Suppressor macrophage treated with lipopolysaccharide for 1 hour (primary cell): ENCODE data around the gene DGKK.

Experiments
- DNase-seq, 3 donors: peaks; one replicate each; pipeline ENCODE4 v3.0.0-alpha.2; 2020 to 2022

The DGKK gene, protein sequence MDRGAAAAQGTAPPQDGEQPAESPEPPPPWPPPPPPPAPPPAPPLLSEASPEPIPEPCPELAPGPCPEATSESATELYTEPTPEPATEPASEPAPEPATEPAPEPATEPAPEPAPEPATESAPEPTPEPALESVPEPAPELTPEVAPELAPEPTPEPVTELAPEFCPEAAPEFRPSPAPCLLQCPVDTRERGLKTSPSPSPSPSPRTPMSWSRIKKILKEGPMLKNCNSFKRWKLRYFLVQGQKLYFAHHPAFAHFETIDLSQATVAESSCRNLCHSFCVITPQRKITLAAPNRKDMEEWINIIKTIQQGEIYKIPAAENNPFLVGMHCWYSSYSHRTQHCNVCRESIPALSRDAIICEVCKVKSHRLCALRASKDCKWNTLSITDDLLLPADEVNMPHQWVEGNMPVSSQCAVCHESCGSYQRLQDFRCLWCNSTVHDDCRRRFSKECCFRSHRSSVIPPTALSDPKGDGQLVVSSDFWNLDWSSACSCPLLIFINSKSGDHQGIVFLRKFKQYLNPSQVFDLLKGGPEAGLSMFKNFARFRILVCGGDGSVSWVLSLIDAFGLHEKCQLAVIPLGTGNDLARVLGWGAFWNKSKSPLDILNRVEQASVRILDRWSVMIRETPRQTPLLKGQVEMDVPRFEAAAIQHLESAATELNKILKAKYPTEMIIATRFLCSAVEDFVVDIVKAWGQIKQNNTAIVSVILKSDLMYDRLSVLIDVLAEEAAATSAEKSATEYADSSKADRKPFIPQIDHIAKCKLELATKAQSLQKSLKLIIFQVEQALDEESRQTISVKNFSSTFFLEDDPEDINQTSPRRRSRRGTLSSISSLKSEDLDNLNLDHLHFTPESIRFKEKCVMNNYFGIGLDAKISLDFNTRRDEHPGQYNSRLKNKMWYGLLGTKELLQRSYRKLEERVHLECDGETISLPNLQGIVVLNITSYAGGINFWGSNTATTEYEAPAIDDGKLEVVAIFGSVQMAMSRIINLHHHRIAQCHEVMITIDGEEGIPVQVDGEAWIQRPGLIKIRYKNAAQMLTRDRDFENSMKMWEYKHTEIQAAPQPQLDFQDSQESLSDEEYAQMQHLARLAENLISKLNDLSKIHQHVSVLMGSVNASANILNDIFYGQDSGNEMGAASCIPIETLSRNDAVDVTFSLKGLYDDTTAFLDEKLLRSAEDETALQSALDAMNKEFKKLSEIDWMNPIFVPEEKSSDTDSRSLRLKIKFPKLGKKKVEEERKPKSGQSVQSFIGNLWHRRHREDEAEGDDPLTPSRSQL

GRCh38 chrX:50470103-50471031 lies at the start of gene DGKK:
TSS of gene DGKK (minus strand) at chrX:50470825. CDS start at chrX:50470678, 147 bp downstream.
- DNase-seq: no peak

GRCh38 chrX:50514811-50515210 lies 44.2 kb upstream of the DGKK start:
- DNase-seq: no peak

DNA sequence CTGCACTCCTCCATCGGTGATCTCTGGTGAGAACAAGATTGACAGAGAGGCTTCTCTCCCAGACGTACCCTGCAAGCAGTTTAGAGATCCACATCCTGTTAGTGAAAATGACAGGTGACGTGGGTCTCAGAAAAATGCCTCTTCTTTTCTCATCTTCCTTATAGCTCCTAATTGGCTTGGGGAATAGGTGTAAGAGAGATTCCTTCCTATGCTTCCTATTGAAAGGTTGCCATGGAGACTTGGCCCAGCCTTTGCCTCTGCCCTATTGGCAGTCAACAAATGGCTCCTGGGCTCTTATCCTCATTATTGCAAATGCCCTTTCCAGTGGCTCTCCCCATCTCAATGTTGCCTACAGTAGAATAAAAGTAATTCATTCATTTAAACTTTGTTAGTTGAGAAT lies 26.5 kb upstream of the DGKK start:
- DNase-seq: no peak

DNA sequence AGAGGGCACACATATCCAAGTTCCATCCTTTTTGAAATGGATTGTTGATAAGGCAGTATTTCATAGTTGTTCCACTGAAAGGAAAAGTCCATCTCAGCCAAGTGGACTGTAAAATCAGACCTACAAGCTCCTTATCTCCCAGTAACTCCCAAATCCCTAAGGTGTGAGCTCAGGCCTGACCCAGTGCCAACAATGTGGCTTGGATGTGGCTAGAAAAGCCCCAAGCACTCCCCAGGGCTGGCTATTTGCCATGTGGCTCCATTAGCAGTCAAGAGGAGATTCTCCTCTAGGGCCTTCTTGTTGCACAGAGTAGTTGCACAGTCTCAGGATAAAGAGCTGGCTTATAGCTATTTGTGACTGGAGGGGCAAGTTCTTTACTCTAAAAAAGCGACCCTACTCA lies 25.0 kb upstream of the DGKK start:
- DNase-seq: no peak

- DNase-seq: no peak
These were observed 22.1 kb upstream of the DGKK start for GRCh38 chrX:50492720-50493119.

DNA sequence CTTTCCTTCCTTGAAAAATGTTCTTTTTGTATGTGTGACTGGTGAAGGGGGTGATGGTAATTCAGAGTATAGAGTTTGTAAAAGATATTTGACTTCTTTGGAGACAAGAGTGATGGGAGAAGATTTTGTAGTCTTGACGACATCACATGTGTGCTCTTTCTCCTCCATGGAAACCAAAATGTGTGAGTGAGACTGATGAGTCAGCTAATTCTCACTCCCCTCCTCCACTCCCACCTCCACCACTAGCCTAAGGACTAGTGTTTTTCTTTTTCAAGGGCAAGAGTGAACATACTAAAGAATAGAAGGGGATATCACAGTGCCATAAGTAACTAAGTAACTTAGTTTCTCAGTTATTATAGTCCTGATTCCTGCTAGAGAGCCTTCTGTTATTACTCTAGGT lies 14.0 kb upstream of the DGKK start:
- no peak for DNase-seq

DNA sequence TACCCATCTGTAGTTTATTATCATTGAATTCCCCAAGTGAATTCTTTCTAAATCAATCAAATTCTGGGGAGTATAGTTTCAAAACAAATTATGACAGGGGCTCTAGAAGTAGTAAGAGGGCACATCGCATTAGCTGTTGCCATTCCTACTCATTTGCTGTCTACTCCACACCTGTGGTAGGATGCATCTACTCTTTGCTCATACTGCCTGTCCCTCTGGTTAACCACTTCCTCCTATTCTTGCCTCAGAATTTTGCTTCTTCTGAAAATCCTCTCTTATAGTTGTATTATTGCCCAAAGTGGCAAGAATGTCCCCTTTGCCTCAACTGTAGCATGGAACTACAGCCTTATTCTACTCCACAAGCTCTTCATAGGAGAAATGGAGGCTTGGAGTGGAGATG lies 12.7 kb upstream of the DGKK start:
- no peak for DNase-seq

DNA sequence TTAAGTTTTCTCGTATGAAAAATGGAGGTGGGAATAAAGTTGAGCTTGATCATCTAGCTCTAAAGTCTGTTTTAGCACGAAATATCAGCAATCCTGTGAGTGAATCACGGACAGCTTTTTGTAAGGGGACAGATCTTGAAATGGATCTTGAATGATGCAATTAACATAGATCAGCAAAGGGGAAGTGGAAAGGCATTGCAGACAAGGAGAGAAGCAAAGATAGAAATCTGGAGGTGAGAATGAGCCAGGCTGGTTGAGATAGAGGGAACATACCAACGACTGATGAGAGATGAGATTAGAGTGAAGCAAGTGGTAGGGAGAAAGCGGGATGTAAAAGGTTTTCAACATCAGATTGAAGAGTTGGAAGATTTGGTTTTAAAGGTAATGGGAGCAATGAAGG lies 4.6 kb upstream of the DGKK start:
- no peak for DNase-seq

GRCh38 chrX:50471390-50471789 lies 765 bp upstream of the DGKK start:
- no peak for DNase-seq

DNA sequence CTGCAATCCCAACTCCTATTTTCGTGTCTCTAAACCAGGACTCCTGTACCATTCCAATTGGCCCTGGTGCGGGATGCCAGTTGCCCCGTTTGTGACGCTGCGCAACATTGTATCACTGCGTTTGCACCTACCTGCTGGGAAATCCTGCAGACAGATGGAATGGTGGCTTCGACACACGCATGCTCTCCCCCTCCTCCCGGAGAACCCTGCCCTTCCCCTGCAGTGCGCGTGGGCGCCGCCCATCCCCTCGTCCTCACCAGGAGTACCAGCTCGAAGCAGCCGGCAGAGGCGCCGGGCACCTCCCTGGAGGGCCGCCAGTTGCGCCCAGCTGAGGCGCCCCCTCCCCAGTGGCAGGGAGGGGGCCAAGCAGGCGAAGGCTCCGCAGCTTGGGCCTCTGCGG lies 1.4 kb downstream of the DGKK start:
- no peak for DNase-seq

- no peak for DNase-seq
These were observed 11.0 kb downstream of the DGKK start for GRCh38 chrX:50459615-50460014.

DNA sequence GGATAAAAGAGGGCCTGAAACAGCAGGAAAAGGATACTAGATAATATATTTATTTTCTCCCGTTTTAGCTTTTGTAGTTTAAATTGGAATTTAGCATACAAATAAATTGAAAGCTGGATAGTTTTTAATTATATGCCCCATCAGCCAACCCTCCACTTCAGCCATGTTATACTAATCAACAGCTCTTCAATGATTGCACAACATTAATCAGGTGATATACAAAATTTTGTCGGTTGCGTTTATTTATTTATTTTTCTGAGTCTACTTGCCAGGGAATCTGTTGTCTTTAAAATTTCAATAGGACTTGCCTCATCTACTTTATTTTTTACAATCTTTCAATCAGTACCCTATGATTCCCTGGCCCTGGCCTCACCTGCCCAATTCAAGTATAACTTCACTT lies 12.1 kb downstream of the DGKK start:
- DNase-seq: no peak

GRCh38 chrX:50456712-50457484 lies 13.7 kb downstream of the DGKK start:
- peak; percentile 3 to 42 (median 21) for DNase-seq

DNA sequence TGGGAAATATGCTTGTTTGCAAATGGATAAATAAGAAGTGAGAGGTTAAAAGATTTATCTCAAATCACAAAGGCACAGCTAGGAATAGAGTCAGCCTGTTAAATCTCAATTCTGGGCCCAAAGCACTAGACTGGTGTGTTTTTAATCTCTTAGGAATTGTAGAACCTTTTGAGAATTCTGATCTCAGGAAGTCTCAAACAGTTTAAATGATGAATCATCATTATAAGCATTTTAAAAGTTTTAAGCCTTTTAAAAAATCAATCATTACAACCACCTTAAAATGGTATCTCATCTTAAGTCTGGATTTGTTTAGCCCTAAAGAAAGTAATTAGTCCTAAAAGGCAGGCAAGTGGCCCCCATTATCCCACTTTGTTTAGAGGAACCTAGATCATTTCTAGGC lies 17.8 kb downstream of the DGKK start:
- no peak for DNase-seq

DNA sequence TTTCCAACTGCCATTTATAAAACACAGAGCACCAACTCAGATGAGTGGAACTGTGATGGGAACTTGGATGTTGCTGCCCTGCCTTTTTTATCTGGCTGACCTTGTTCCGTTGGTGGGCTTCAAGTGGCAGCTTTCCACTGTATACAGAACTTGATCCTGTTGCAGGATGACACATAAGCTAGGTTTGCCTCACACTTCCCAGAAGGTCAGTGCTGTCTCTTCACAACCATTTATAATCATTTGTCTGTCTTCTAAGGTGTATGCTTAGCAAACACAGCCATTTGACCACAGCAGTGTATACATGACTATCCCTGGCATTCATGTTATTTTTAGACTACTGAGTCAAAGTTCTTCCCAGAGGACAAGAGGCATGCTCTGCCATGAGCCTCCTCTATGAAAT lies 20.3 kb downstream of the DGKK start:
- DNase-seq: no peak

- peak; percentile 27 to 35 (median 27) for DNase-seq
These were observed 22.1 kb downstream of the DGKK start for GRCh38 chrX:50448565-50448964.

GRCh38 chrX:50447535-50447934 lies 23.1 kb downstream of the DGKK start:
- no peak for DNase-seq

GRCh38 chrX:50442426-50443116 lies 28.1 kb downstream of the DGKK start:
- DNase-seq: no peak

- no peak for DNase-seq
These were observed 33.8 kb downstream of the DGKK start for GRCh38 chrX:50436797-50437196.

- no peak for DNase-seq
These were observed 37.8 kb downstream of the DGKK start for GRCh38 chrX:50432829-50433289.

DNA sequence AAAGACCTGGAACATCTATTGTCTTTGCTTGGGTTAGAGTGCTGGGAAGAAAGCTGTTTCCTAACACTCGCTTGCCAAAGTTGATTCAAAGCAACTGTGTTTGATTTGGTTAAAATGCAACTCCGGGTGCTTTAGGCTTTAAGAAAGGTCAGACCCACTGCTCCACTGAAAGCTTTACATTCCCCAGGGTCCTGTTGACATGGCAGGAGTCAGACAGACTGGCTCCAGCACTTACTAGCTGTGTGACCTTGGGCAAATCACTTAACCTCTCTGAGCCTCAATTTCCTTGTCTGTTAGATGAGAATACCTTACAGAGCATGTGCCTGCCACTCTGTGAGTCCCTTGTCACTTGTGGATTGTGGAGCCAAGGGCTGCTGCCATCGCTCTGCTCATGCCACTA lies 39.0 kb downstream of the DGKK start:
- no peak for DNase-seq
